PC-9 (cell line): ENCODE data around the gene ELF2. TPM values are rescaled to one million over a fixed set of nuclear protein-coding genes. Genes with fewer than 3 reads are reported as not detected.

ENCODE experiments used
- BruUV-seq: library from RNA; stranded (reverse); fragments of 400-500 nt; replicated peaks from 2 replicates; lab custom pipeline; 2021; lab: Mats Ljungman, UMichigan
- CTCF ChIA-PET: fragments of 300-600 bp; sonication (Branson Sonifier 250); formaldehyde crosslinking; loops from one replicate; lab custom pipeline; 2022; ENCODE audit warnings: antibody characterized with exemption; lab: Charles Lee
- POLR2A ChIA-PET: fragments of 300-600 bp; sonication (Branson Sonifier 250); formaldehyde crosslinking; loops from one replicate; lab custom pipeline; 2022; ENCODE audit warnings: antibody characterized with exemption; ENCODE audit not compliant: unreplicated experiment; lab: Charles Lee
- DNase-seq, 2 experiments: peaks; one replicate each; pipeline versions ENCODE4 v3.0.0 to v3.0.0-alpha.2; 2015 to 2022; ENCODE audit warnings: mixed read lengths in 1 of 2
- H2AFZ ChIP-seq: fragments of 200-600 bp; sonication (generic); 2 replicates; pipeline ENCODE4 v1.8.1; 2017; ENCODE audit warnings: antibody characterized with exemption
- H3F3A ChIP-seq: fragments of 200-600 bp; sonication (generic); 2 replicates; pipeline ENCODE4 v1.8.1; 2017; ENCODE audit warnings: antibody characterized with exemption, mild to moderate bottlenecking, low read depth; ENCODE audit not compliant: insufficient read depth
- H3K27ac ChIP-seq: fragments of 200-600 bp; sonication (generic); 2 replicates; pipeline ENCODE4 v1.6.1; 2016; ENCODE audit warnings: mixed run types
- H3K27me3 ChIP-seq: fragments of 200-600 bp; sonication (generic); 2 replicates; pipeline ENCODE4 v1.6.1; 2016; ENCODE audit warnings: low read depth, mixed run types; ENCODE audit not compliant: insufficient read depth
- H3K36me3 ChIP-seq: fragments of 200-600 bp; sonication (generic); 2 replicates; pipeline ENCODE4 v1.6.1; 2016; ENCODE audit warnings: low read depth, mixed run types
- H3K4me1 ChIP-seq: fragments of 200-600 bp; sonication (generic); replicated peaks from 2 replicates; pipeline ENCODE4 v1.6.1; 2016; ENCODE audit warnings: mixed run types; ENCODE audit not compliant: insufficient read depth
- H3K4me2 ChIP-seq: fragments of 200-600 bp; sonication (generic); 2 replicates; pipeline ENCODE4 v1.6.1; 2017; ENCODE audit warnings: mixed run types
- H3K4me3 ChIP-seq: fragments of 200-600 bp; sonication (generic); 2 replicates; pipeline ENCODE4 v1.6.1; 2016; ENCODE audit warnings: mixed run types
- H3K79me2 ChIP-seq: fragments of 200-600 bp; sonication (generic); 2 replicates; pipeline ENCODE4 v1.6.1; 2017; ENCODE audit warnings: low read depth, mixed run types
- H3K9me2 ChIP-seq: fragments of 200-600 bp; sonication (generic); 2 replicates; pipeline ENCODE4 v1.8.1; 2017; ENCODE audit warnings: mild to moderate bottlenecking; ENCODE audit not compliant: insufficient read depth
- H3K9me3 ChIP-seq: fragments of 200-600 bp; sonication (generic); 2 replicates; pipeline ENCODE4 v1.8.1; 2016; ENCODE audit warnings: low read depth; ENCODE audit not compliant: insufficient read depth
- H4K20me1 ChIP-seq: fragments of 200-600 bp; sonication (generic); 2 replicates; pipeline ENCODE4 v1.8.1; 2017; ENCODE audit not compliant: insufficient read depth
- EZH2 ChIP-seq: fragments of 200-600 bp; sonication (generic); IDR thresholded peaks from 2 replicates; pipeline ENCODE4 v1.8.0; 2017; ENCODE audit warnings: antibody characterized with exemption, low read depth
- intact Hi-C: fragments of 100-400 bp; cut with micrococcal nuclease; formaldehyde crosslinking; loops from one replicate; pipeline ENCODE4 v1.10.0; 2022; ENCODE audit not compliant: unreplicated experiment
- total RNA-seq: library from RNA; stranded (reverse); gene quantifications from 2 replicates; pipeline ENCODE4 v1.2.3, GENCODE V29; 2021
- TF ChIP-seq, protein P1 (sequence below): fragments of 200-600 bp; sonication (generic); conservative IDR thresholded peaks from 2 replicates; pipeline ENCODE4 v1.6.1; 2017; ENCODE audit warnings: mixed run types, antibody characterized with exemption, mild to moderate bottlenecking, moderate library complexity

ELF2 gene
- total RNA-seq, 1 experiment from 2014 or later: 30.7 TPM

DNA sequence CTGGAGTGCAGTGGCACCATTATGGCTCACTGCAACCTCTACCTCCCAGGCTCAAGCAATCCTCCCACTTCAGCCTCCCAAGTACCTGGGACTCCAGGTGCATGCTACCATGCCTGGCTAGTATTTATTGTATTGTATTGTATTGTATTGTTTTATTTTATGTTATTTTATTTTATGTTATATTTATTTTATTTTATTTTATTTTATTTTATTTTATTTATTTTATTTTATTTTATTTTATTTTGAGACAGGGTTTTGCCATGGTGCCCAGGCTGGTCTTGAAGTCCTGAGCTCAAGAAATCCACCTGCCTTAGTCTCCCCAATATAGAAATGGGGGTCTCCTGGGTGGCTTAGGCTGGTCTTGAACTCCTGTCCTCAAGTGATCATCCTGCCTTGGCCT is 42.6 kb downstream of the ELF2 start:
- H4K20me1 ChIP-seq: no peaks in the 10 kb centered on the region
- BruUV-seq: no TSS peak
- H3K9me2 ChIP-seq: no peaks in the 10 kb centered on the region
- no peaks in the 10 kb centered on the region for H3K4me1 ChIP-seq
- H3K4me3 ChIP-seq: no peak overlapping the region
- CTCF ChIA-PET: interaction anchor here (0.6 kb wide), 1 partner anchor 38 kb away, joined by 6 read pairs; no protein-coding TSS in a partner anchor
- H3K36me3 ChIP-seq: no peaks in the 10 kb centered on the region
- no peaks in the 10 kb centered on the region for H3K79me2 ChIP-seq
- POLR2A ChIA-PET: no interaction called here
- H3K9me3 ChIP-seq: no peaks in the 10 kb centered on the region
- intact Hi-C loops: no loop called here
- H2AFZ ChIP-seq: no peak overlapping the region
- no peaks in the 10 kb centered on the region for H3K27me3 ChIP-seq
- no peak overlapping the region for H3K4me2 ChIP-seq
- H3K27ac ChIP-seq: no peak overlapping the region
- H3F3A ChIP-seq: no peaks in the 10 kb centered on the region
- no peak for DNase-seq
- TF ChIP-seq, protein P1, sequence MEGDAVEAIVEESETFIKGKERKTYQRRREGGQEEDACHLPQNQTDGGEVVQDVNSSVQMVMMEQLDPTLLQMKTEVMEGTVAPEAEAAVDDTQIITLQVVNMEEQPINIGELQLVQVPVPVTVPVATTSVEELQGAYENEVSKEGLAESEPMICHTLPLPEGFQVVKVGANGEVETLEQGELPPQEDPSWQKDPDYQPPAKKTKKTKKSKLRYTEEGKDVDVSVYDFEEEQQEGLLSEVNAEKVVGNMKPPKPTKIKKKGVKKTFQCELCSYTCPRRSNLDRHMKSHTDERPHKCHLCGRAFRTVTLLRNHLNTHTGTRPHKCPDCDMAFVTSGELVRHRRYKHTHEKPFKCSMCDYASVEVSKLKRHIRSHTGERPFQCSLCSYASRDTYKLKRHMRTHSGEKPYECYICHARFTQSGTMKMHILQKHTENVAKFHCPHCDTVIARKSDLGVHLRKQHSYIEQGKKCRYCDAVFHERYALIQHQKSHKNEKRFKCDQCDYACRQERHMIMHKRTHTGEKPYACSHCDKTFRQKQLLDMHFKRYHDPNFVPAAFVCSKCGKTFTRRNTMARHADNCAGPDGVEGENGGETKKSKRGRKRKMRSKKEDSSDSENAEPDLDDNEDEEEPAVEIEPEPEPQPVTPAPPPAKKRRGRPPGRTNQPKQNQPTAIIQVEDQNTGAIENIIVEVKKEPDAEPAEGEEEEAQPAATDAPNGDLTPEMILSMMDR: no peak
- no peak for TF ChIP-seq EZH2

DNA sequence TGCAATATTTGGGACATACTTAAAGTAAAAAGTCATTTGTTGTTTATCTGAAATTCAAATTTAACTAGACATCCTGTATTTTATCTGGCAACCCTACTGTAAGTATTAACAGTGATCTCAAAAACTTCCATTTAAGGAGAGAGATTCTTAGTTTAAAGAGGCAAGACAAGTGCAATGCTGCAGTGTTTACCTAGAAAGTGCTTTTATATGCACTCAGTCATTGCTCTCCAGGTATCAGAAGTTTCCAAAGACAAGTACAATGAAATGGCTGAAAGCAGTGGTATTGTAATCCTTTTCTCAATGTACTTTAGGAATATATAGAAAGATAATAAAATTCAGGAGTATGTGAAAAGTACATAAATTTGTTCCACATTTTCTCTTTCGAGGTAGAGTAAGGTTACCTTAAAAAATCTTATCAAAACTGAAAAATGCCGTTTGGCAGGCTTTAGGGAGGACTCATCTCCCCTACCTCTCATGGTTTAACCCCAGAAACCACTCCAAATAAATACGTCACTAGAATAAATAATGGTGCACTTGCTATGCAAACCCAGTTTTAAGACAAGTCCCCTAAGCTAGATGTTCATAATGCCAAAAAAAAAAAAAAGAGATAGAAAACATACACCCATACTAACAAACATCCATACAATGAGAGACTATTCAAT is 45.7 kb downstream of the ELF2 start:
- Histone ChIP-seq H3K9me2 (no peaks in the 10 kb centered on the region), H3K27me3 (no peaks in the 10 kb centered on the region), H3K79me2 (no peaks in the 10 kb centered on the region), H3F3A (no peaks in the 10 kb centered on the region), H3K36me3 (no peaks in the 10 kb centered on the region), H3K4me3 (no peak overlapping the region), H3K27ac (no peak overlapping the region), H3K9me3 (no peaks in the 10 kb centered on the region), H2AFZ (no peak overlapping the region), H4K20me1 (no peaks in the 10 kb centered on the region), H3K4me1 (no peaks in the 10 kb centered on the region), H3K4me2 (no peak overlapping the region)
- TF ChIP-seq EZH2: no peak
- TF ChIP-seq, protein P1: no peak
- DNase-seq: no peak
- BruUV-seq: no TSS peak
- intact Hi-C loops: no loop called here
- ChIA-PET POLR2A (interaction anchor here (0.6 kb wide), 1 partner anchor 420 kb away, joined by 7 read pairs; no protein-coding TSS in a partner anchor), CTCF (interaction anchor here (0.7 kb wide), 1 partner anchor 46 kb away, joined by 4 read pairs; no protein-coding TSS in a partner anchor)

DNA sequence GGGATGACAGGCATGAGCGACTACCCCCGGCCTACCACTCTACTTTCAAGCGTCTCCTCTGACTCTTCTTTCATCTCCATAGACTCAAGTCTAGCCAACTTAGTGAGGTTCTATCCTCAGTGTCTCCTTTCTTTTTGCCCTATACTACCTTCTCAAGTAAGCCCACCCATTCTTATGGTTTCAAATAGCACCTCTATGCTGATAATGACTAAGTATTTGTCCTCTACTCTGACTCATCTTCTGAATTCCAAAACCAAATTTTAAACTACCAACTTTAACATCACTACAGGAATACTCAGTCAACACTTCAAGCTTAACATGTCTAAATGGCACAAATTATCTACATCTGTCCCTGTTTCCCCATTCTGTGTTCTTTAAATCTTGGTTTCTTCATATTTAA is 47.8 kb downstream of the ELF2 start:
- POLR2A ChIA-PET: no interaction called here
- BruUV-seq: no TSS peak
- Histone ChIP-seq H3K27me3 (no peaks in the 10 kb centered on the region), H3F3A (no peaks in the 10 kb centered on the region), H2AFZ (no peak overlapping the region), H3K4me2 (no peak overlapping the region), H3K9me3 (no peaks in the 10 kb centered on the region), H4K20me1 (no peaks in the 10 kb centered on the region), H3K27ac (no peak overlapping the region), H3K79me2 (no peaks in the 10 kb centered on the region), H3K4me1 (no peaks in the 10 kb centered on the region), H3K9me2 (no peaks in the 10 kb centered on the region), H3K4me3 (no peak overlapping the region), H3K36me3 (no peaks in the 10 kb centered on the region)
- CTCF ChIA-PET: no interaction called here
- no peak for DNase-seq
- intact Hi-C loops: no loop called here
- TF ChIP-seq EZH2: no peak
- TF ChIP-seq, protein P1: no peak
